ENCODE data around the gene PLEKHG5. TPM values are rescaled to one million over a fixed set of nuclear protein-coding genes. Genes with fewer than 3 reads are reported as not detected.

Gene PLEKHG5
- total RNA-seq, 4 donors from 2014 or later: 1.2 to 2.3 (median 1.6) TPM

DNA sequence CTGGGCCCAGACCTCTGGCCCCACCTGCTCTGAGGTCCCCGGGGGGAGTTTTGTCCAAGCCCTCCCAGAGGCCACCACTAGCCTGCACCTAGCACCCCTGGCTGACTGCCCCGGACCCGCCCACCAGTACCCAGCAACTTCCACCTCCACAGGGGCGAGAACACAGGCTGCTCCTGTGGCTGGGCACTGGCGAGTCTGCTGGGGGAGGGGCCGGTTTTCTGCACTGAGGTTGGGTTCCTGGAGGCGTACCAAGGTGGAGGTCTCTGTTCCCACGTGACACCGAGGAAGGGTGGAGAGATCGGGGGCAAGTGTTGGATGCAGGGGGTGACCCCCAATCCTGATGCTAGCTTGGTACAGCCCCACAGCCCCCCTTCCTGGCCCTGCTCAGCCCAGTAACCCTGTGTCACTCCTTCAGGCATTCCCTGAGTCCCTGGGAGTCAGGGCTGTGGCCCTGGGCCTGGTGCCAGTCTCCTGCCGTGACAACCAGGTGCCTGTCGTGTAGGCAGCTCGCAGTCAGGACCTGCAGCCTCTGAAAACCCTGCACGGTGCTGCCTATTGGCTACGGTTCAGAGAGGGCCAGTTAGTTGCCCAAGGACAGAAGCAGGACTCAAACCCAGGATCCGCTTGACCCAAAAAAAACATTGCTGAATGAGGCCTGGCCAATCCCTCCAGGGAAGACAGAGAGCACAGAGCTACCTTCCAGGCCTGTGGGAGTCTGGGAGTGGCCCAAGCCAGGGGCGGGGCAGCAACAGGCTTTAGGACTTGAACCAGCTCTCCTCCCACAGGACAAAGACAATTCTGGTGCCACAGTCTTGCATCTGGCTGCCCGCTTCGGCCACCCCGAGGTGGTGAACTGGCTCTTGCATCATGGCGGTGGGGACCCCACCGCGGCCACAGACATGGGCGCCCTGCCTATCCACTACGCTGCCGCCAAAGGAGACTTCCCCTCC, 63.8 kb downstream of the PLEKHG5 start:
- TF ChIP-seq, protein P1, sequence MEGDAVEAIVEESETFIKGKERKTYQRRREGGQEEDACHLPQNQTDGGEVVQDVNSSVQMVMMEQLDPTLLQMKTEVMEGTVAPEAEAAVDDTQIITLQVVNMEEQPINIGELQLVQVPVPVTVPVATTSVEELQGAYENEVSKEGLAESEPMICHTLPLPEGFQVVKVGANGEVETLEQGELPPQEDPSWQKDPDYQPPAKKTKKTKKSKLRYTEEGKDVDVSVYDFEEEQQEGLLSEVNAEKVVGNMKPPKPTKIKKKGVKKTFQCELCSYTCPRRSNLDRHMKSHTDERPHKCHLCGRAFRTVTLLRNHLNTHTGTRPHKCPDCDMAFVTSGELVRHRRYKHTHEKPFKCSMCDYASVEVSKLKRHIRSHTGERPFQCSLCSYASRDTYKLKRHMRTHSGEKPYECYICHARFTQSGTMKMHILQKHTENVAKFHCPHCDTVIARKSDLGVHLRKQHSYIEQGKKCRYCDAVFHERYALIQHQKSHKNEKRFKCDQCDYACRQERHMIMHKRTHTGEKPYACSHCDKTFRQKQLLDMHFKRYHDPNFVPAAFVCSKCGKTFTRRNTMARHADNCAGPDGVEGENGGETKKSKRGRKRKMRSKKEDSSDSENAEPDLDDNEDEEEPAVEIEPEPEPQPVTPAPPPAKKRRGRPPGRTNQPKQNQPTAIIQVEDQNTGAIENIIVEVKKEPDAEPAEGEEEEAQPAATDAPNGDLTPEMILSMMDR (IDR thresholded peaks at IDR 0.05 in 4 of 5, conservative IDR thresholded peaks at IDR 0.05 in 1 of 5): no peak
- TF ChIP-seq POLR2A (IDR thresholded peaks at IDR 0.05): no peak
- H3K27me3 ChIP-seq: peaks cover 54 to 74% (median 63%) of the 10 kb centered on the region in 3 donors
- intact Hi-C loops (cut with DNase I; ENCODE audit: low total_unique reads) (no loop called here), in situ Hi-C loops (cut with MboI; ENCODE audit: low sequenced_read_pairs in 4 of 4) (no loop called here)
- H3K4me3 ChIP-seq: no peak overlapping the region
- ATAC-seq: no peak
- no peak overlapping the region for H3K27ac ChIP-seq
- H3K36me3 ChIP-seq: no peaks in the 10 kb centered on the region
- H3K9me3 ChIP-seq: no peaks in the 10 kb centered on the region
- H3K4me1 ChIP-seq: peaks cover 9% of the 10 kb centered on the region in 2 donors
- no peak for DNase-seq

DNA sequence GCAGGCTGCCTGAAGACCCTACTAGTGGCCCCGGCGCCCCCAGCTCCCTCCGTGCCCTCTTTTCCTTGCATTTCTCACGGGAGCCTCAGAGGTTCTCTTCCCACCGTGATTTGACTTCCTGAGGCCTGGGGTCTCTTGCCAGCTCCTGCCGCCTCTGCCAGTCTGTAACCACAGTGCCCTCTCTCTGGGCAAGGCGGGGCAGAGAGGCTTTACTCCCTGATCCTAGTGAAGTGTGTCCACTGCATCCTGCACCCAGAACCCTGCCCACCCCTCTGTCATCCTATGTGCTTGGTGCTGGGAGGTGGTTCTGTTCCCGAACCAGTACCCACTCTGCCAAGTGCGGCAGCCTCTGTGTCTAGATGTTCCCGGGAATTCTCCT, 64.5 kb downstream of the PLEKHG5 start:
- in situ Hi-C loops (cut with MboI; ENCODE audit: low sequenced_read_pairs in 4 of 4): no loop called here
- H3K27me3 ChIP-seq: peaks cover 57 to 81% (median 71%) of the 10 kb centered on the region in 3 donors

DNA sequence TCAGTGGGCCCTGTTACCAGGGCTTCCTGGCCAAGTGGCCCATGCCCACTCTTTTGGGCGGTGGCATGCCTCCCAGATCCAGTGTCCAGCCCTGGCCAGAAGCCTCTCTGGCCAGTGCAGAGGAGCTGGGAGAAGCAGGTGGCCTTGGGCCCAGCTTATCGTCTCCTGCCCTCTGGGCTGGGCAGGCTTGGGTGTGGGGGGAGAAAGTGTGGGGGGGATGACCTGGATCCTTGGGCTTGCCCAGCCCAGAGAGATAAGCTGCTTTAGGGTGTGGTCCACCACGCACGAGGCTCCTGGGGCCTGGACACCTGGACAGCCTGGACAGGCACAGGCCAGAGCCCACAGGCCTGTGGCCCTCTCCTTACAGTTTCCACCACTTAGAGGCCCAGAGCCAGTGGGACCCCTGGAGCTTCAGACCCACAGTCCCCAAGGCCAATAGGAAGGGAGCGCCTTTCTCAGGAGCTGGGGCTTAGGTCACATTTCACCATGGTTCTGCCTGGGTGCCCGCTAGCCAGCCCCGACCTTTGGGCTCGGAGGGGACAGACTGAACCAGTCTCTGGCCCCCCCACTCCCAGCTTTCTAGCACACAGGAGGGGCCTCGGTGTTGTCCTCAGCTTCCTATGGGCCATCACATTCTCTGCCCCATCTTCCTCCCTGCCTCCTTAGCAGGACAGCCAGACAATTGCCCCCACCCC, 65.0 kb downstream of the PLEKHG5 start:
- TF ChIP-seq POLR2A (IDR thresholded peaks at IDR 0.05): no peak
- TF ChIP-seq, protein P1 (IDR thresholded peaks at IDR 0.05 in 4 of 5, conservative IDR thresholded peaks at IDR 0.05 in 1 of 5): no peak
- H3K36me3 ChIP-seq: no peaks in the 10 kb centered on the region
- H3K27ac ChIP-seq: no peak overlapping the region
- peaks cover 9% of the 10 kb centered on the region in 2 donors for H3K4me1 ChIP-seq
- no peaks in the 10 kb centered on the region for H3K9me3 ChIP-seq
- DNase-seq: no peak
- ATAC-seq: no peak
- peaks cover 63 to 87% (median 76%) of the 10 kb centered on the region in 3 donors for H3K27me3 ChIP-seq
- in situ Hi-C loops (cut with MboI; ENCODE audit: low sequenced_read_pairs in 4 of 4): no loop called here
- no peak overlapping the region for H3K4me3 ChIP-seq
- intact Hi-C loops (cut with DNase I; ENCODE audit: low total_unique reads): no loop called here

More for the DNA sequence above, 64.5 kb downstream of the PLEKHG5 start:
- TF ChIP-seq, protein P1 (IDR thresholded peaks at IDR 0.05 in 4 of 5, conservative IDR thresholded peaks at IDR 0.05 in 1 of 5): no peak
- no peak for TF ChIP-seq POLR2A (IDR thresholded peaks at IDR 0.05)
- H3K4me1 ChIP-seq: peaks cover 9% of the 10 kb centered on the region in 2 donors
- DNase-seq (no peak), ATAC-seq (no peak)
- H3K36me3 ChIP-seq: no peaks in the 10 kb centered on the region
- intact Hi-C loops (cut with DNase I; ENCODE audit: low total_unique reads): no loop called here
- H3K9me3 ChIP-seq: no peaks in the 10 kb centered on the region
- no peak overlapping the region for H3K4me3 ChIP-seq
- no peak overlapping the region for H3K27ac ChIP-seq

DNA sequence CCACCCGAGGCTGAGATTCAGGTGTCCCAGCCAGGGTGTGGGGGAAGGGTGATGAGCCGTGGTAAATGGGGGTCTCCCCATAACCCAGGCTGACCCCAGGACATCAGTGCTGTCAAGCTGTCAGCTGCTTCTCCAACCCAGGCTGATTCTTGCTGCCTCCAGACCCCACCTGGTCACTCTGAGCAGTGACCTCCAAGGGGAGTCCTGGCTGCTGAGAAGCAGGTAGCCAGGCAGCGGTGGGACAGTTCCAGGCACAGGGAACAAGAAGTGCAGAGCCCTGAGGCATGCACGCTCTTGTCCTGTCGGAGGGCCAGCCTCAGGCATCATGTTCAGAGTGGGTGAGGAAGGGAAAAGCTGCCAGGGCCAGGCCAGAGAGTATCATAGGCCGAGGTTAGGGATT, 65.8 kb downstream of the PLEKHG5 start:
- no peak overlapping the region for H3K4me3 ChIP-seq
- H3K27ac ChIP-seq: no peak overlapping the region
- intact Hi-C loops (cut with DNase I; ENCODE audit: low total_unique reads): no loop called here
- in situ Hi-C loops (cut with MboI; ENCODE audit: low sequenced_read_pairs in 4 of 4): no loop called here
- peaks cover 9 to 10% of the 10 kb centered on the region in 2 donors for H3K4me1 ChIP-seq
- DNase-seq (no peak), ATAC-seq (no peak)
- no peaks in the 10 kb centered on the region for H3K36me3 ChIP-seq
- no peak for TF ChIP-seq POLR2A (IDR thresholded peaks at IDR 0.05)
- TF ChIP-seq, protein P1 (IDR thresholded peaks at IDR 0.05 in 4 of 5, conservative IDR thresholded peaks at IDR 0.05 in 1 of 5): no peak
- no peaks in the 10 kb centered on the region for H3K9me3 ChIP-seq
- H3K27me3 ChIP-seq: peaks cover 70 to 92% (median 82%) of the 10 kb centered on the region in 3 donors
